Right renal pelvis (tissue), 4 donors: ENCODE results near the gene IL15RA. TPM values are rescaled to one million over a fixed set of nuclear protein-coding genes. Genes with fewer than 3 reads are reported as not detected.
"Not testable (repeated sequence)": the region's sequence is repeated elsewhere in the genome, so short reads cannot be mapped to it uniquely, and the experiment has no call there.

Source experiments
- DNase-seq, 4 donors: peaks; one replicate each; pipeline ENCODE4 v3.0.0-alpha.2; 2013; ENCODE audit warnings: low read depth in 4 of 4, low spot score in 3 of 4, missing footprints in 1 of 4
- polyA plus RNA-seq, 4 donors: library from polyadenylated mRNA; unstranded; fragments of 120-200 nt; gene quantifications; one replicate each; pipeline ENCODE4 v1.2.1, GENCODE V29; 2013; ENCODE audit not compliant: insufficient read length in 4 of 4

Gene IL15RA
- polyA plus RNA-seq, 4 donors, result 1.5 to 2.4 (median 2.0) TPM

DNA sequence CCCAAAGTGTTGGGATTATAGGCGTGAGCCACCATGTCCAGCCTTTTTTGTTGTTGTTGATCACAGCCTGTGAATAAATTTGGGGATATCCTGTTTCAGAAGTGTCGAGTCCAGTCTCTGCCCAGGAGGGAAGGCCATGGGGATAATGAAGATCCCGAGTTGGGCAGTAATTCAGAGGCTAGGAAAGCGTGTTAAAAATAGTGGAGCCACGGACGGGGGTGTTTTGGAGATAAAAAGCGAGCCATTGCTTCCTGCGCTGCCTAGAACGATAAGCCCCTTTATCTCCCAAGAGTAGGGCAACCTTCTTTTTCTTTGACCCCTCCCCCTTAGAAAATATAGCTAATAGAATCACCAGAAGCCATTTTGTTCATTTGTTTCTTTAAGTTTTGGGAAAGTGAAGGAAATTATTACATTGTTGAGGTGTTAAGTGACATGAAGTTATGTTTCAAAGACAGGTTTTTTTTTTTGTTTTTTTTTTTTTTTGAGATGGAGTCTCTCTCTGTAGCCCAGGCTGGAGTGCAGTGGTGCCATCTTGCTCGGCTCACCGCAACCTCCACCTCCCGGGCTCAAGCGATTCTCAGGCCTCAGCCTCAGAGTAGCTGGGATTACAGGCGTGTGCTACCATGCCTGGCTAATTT is 43.3 kb downstream of the IL15RA start:
- no peak for DNase-seq

- no peak for DNase-seq
These were observed 45.0 kb downstream of the IL15RA start for GRCh38 chr10:5932345-5932744.

DNA sequence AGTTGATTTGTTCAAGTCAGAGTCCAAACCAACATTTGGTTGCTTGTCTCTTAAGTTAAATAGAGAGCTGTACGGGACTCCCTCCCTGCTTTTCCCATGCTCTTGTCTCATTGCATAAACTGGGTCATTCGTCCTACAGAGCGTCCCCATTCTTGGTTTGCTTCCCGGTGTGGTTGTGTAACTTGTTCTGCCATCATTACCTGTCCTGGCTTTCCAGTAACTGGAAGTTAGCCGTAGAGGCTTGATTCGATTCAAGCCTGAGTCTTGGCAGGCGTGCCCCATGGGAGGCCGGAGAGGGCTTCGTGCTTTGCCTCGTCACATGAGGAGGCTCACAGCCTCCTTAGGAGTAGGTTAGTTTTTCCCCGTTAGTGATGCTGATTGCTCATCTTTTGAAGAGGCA is 47.1 kb downstream of the IL15RA start:
- DNase-seq, result no peak

DNA sequence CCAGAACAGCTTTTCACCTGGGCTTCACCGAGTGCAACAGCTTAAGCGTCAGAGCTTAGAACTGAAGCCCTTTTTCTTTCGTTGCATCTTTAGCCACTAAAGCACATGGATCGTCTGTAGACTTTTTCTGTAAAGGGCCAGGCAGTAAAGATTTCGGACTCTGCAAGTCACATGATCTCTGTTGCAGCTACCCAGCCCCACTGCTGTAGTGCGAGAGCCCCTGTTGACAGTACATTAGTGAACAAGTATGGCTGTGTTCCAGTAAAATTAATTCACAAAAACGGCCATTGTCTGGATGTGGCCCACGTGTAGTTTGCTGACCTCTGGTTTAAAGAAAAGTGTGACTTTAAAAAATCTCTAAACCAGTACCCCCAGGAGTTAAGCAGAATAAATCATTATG is 47.9 kb downstream of the IL15RA start:
- DNase-seq, result no peak

DNA sequence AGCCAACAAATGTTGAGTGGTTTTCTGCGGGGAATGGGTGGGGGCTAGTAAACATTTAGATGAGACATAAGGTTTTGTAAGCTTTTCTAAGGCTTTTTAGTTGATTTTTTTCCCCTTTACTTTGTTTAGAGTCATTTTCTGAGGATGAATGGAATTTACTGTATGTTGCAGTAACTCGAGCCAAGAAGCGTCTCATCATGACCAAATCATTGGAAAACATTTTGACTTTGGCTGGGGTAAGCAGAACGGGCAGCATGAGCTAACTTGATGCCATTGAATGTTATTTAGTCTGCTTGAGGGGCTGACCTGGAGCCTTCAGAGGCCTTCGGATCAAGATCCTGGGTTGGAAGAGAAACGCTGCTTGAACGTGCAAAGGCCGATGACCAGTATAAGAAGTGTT is 50.0 kb downstream of the IL15RA start:
- DNase-seq, result no peak

GRCh38 chr10:5924889-5925288 is 52.5 kb downstream of the IL15RA start:
- DNase-seq, result no peak

DNA sequence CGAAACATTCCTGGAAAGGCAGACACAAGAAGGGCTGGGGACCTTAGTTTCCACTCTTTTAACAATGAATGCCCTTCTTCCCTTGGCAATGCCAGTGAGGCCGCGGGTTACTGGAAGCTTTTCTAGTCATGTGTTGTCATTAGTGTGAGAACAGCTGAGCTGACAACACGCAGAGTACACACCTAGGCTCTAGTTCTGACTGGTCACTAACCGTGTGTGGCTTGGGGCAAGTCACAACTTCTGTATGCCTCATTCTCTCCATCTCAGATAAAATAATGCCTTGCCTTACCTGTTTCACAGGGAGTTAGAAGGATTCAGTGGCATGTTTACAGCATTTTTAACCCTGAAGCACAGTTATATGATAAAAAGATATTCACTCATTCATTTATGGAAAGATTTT is 55.6 kb downstream of the IL15RA start:
- no peak for DNase-seq

- DNase-seq, result no peak
These were observed 57.8 kb downstream of the IL15RA start for GRCh38 chr10:5919568-5919967.

GRCh38 chr10:5918763-5919162 is 58.6 kb downstream of the IL15RA start:
- DNase-seq, result no peak

GRCh38 chr10:5917305-5917704 is 60.0 kb downstream of the IL15RA start:
- DNase-seq, result no peak

- DNase-seq, result no peak
These were observed 61.9 kb downstream of the IL15RA start for GRCh38 chr10:5915451-5915850.

DNA sequence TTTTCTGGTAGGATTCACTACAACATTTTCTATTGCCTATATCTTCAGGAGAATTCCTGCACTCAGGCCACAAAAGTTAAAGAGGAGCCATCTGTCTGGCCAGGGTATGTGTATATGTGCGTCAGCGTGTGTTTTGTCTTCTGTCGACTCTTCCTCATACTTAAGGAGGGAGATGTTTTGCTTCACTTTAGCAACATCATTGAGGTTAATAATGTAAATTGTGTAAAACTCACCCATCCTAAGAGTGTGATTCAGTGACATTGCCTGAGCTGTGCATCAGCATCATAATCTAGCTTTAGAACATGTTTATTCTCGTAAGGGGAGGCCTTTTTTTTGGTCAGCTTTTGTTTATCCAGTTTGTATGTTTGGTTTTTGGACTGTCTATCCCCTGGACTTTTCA is 63.6 kb downstream of the IL15RA start:
- DNase-seq, result no peak

DNA sequence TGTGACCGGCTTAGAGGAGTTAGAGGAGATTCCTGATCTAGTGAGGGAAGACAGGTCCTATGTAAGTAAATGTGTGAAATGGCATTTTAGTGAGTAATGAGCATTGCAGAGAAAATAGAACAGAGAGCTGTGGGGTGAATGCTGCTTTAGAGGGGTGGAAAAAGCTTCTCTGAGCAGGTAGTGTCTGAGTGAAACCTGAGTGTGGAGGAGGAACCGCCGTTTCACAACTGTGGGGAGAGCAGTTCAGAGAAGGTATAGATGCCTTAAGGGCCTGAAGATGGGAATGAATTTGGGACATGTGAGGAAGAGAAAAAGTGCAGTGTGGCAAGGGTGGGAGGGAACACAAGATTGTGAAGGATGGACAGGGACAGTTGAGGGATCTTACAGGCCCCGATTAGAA is 65.7 kb downstream of the IL15RA start:
- no peak for DNase-seq

DNA sequence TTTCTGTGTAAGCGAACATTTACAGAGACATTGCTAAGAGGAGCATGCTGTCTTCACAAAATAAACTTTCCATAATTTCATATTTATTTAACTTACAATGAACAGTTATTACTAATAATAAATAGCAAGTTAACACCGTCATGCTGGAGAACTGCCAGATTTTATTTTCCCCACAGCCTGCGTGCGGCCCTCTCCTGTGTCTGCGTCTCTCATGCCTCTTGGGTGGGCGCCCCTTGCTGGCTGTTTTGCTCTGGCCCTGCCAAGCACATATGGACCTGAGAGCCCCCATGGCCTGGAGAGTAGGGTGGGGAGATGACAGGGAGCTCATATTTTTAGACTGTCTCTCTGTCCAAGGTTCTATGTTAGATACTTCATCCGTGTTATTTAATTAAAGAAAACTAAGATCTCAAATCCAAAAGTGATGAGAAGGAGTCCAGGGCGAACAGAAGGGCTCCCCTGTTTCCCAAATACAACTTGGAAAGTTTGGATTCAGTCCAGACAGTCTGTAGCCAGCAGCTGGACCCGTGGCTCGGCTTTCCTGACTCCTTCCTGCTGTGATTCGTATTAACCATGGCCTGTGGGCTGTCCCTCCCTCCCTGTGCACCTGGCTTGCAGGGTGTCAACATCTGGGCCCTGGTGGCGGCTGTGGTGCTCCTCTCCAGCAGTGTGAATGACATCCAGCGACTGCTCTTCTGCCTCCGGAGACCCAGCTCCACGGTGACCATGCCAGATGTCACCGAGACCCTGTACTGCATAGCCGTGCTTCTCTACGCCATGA is 66.8 kb downstream of the IL15RA start:
- no peak for DNase-seq

DNA sequence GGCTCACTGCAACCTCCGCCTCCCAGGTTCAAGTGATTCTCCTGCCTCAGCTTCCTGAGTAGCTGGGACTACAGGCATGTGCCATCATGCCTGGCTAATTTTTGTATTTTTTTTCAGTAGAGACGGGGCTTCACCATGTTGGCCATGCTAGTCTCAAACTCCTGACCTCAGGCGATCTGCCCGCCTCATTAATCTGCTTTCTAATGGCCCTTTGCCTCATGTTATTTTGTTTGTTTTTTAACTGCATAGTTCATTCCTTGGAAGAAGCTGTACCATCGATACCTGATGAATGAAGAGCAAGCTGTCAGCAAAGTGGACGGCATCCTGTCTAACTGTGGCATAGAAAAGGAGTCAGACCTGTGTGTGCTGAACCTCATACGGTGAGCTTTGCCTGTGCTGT is 68.7 kb downstream of the IL15RA start:
- not testable (repeated sequence) for DNase-seq

DNA sequence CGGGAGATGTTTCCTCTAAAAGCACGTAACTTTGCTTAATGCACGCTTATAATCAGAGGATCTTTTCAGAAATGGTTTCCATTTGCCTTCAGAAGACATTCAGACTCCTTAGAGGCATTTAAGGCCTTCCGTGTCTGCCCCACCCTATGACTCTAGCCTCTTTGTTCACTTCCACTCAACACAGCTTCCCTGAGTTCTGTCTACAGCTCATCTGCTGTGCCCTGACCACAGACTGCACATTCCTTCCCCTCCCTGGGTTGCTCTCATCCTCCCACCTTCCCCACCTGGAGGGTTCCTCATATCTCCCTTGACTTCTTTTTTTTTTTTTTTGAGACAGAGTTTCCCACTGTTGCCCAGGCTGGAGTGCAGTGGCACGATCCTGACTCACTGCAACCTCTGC is 70.7 kb downstream of the IL15RA start:
- no peak for DNase-seq

DNA sequence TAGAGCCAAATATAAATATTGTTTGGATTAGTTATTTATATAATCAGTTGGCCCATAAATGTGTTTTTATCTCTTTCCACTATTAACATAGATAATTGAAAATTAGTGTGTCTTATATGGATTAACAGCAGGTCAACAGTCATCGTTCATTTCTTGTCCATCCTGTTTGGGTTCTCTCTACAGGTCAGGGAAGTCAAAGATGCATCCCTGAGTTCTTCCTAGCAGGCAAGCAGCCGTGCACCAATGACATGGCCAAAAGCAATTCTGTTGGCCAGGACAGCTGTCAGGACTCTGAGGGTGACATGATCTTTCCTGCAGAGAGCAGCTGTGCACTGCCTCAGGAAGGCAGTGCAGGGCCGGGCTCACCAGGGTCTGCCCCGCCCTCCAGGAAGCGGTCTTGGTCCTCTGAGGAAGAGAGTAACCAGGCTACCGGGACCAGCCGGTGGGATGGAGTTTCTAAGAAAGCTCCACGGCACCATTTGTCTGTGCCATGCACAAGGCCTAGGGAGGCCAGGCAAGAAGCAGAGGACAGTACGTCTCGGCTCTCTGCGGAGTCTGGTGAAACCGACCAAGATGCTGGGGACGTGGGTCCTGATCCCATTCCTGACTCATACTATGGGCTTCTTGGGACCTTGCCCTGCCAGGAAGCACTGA is 71.4 kb downstream of the IL15RA start:
- DNase-seq, result no peak

GRCh38 chr10:5904227-5904626 is 73.1 kb downstream of the IL15RA start:
- no peak for DNase-seq

GRCh38 chr10:5903563-5903962 is 73.8 kb downstream of the IL15RA start:
- DNase-seq, result no peak

DNA sequence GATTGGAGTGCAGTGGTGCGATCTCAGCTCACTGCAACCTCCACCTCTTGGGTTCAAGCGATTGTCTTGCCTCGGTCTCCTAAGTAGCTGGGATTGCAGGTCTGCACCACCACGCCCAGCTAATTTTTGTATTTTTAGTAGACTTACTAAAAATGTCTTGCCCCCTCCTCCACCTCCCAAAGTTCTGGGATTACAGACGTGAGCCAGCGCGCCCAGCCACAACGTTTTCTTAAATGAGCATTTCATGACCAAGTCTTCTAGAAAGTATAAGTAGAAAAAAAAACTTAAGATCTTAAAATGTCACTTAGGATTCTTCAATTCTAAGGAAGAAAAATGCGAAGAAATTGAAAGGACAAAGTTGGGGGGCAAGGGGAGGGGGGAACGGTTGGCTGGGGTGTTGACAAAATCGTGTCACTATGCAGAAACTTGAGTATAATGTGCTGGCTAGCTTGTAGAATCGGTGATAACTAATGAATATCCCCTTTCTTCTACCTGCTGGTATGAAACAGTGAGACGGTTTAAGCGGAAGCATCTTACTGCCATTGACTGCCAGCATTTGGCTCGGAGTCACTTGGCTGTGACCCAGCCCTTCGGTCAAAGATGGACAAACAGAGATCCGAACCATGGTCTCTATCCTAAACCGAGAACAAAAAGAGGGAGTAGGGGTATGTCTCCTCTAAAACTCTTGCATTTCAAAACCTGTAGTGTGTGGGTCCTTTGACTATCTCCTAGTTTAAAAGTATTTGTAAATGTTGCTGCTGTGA is 74.7 kb downstream of the IL15RA start:
- no peak for DNase-seq
